HCT116 (cell line): ENCODE results near the gene MYL4. TPM values are rescaled to one million over a fixed set of nuclear protein-coding genes. Genes with fewer than 3 reads are reported as not detected.

ENCODE experiments used
- ATAC-seq: fragments of 200-7000 bp; cut with Tn5 transposase; 2 replicates; pipeline ENCODE4 v1.9.1; 2020; ENCODE audit warnings: mild to moderate bottlenecking, moderate library complexity
- BruUV-seq: library from RNA; stranded (reverse); fragments of 400-500 nt; replicated peaks from 2 replicates; lab custom pipeline; 2021; lab: Mats Ljungman, UMichigan
- CTCF ChIA-PET: fragments of 300-600 bp; sonication (Branson Sonifier 250); formaldehyde crosslinking; loops from one replicate; lab custom pipeline; 2021; ENCODE audit warnings: antibody characterized with exemption; lab: Charles Lee
- POLR2A ChIA-PET: fragments of 300-600, 350-600 bp; sonication (Branson Sonifier 250); formaldehyde crosslinking; loops from one replicate; lab custom pipeline; 2021; ENCODE audit warnings: antibody characterized with exemption; lab: Charles Lee
- RAD21 ChIA-PET, 2 experiments: fragments of 300-600 bp; sonication (Branson Sonifier 250); formaldehyde crosslinking; loops; one replicate each; lab custom pipeline; 2023; ENCODE audit warnings: low total read pairs in 2 of 2; ENCODE audit not compliant: uncharacterized antibody in 2 of 2, unreplicated experiment in 2 of 2, low non-redundant PET in 1 of 2; lab: Charles Lee
- DNase-seq: peaks from one replicate; pipeline ENCODE4 v3.0.0-alpha.2; 2010; ENCODE audit warnings: low read depth, low spot score
- H2AFZ ChIP-seq: fragments of 200-600 bp; shearing (Covaris generic), sonication (generic); 2 replicates; pipeline ENCODE4 v1.6.1; 2017; ENCODE audit warnings: low read depth, mixed run types, mixed read lengths, antibody characterized with exemption, low read length; ENCODE audit not compliant: poor library complexity, severe bottlenecking
- H3K27ac ChIP-seq: 2 replicates; pipeline ENCODE4 v1.5.1; 2012; ENCODE audit warnings: low read depth, low read length
- H3K27me3 ChIP-seq: fragments of 200-600 bp; sonication (generic); 2 replicates; pipeline ENCODE4 v1.6.1; 2016; ENCODE audit warnings: mixed run types, low read length, mixed read lengths; ENCODE audit not compliant: insufficient read depth
- H3K36me3 ChIP-seq, 2 experiments: fragments of 200-500 bp in 1 of 2; fragments of 200-600 bp in 1 of 2; sonication (Bioruptor generic) in 1 of 2; sonication (generic) in 1 of 2; 2 replicates each; pipeline versions ENCODE4 v1.5.1 to v1.6.1; 2014 to 2016; ENCODE audit warnings: low read length in 2 of 2, inconsistent platforms in 1 of 2, mixed read lengths in 1 of 2, mixed run types in 1 of 2; ENCODE audit not compliant: insufficient read depth in 2 of 2, control insufficient read depth in 1 of 2
- H3K4me1 ChIP-seq, 2 experiments: fragments of 200-600 bp in 1 of 2; sonication (generic) in 1 of 2; 2 replicates each; pipeline versions ENCODE4 v1.5.1 to v1.6.1; 2012 to 2017; ENCODE audit warnings: low read length in 2 of 2, inconsistent platforms in 1 of 2, mild to moderate bottlenecking in 1 of 2, mixed read lengths in 1 of 2, mixed run types in 1 of 2, moderate library complexity in 1 of 2; ENCODE audit not compliant: insufficient read depth in 2 of 2, control insufficient read depth in 1 of 2
- H3K4me2 ChIP-seq: fragments of 200-600 bp; sonication (generic); 2 replicates; pipeline ENCODE4 v1.6.1; 2017; ENCODE audit warnings: mixed run types, low read length, mixed read lengths
- H3K4me3 ChIP-seq, 2 experiments: fragments of 200-600 bp in 1 of 2; sonication (generic) in 1 of 2; replicated peaks in 1 of 2; 2 replicates each; pipeline ENCODE4 v1.5.1; 2011 to 2016; ENCODE audit warnings: low read length in 2 of 2, control low read depth in 1 of 2, low read depth in 1 of 2, mild to moderate bottlenecking in 1 of 2, mixed read lengths in 1 of 2, mixed run types in 1 of 2
- H3K79me2 ChIP-seq: fragments of 200-600 bp; sonication (generic); 2 replicates; pipeline ENCODE4 v1.6.1; 2017; ENCODE audit warnings: mild to moderate bottlenecking, mixed run types, low read length, moderate library complexity, mixed read lengths; ENCODE audit not compliant: insufficient read depth
- H3K9ac ChIP-seq: fragments of 200-600 bp; sonication (generic); 2 replicates; pipeline ENCODE4 v1.6.1; 2016; ENCODE audit warnings: low read length, mixed read lengths
- H3K9me2 ChIP-seq: fragments of 200-600 bp; sonication (generic), shearing (Covaris generic); 2 replicates; pipeline ENCODE4 v1.6.1; 2017; ENCODE audit warnings: mixed run types, mild to moderate bottlenecking, moderate library complexity; ENCODE audit not compliant: insufficient read depth
- H3K9me3 ChIP-seq, 2 experiments: fragments of 200-500 bp in 1 of 2; fragments of 200-600 bp in 1 of 2; sonication (Bioruptor generic) in 1 of 2; sonication (generic) in 1 of 2; 2 replicates each; pipeline ENCODE4 v1.6.1; 2014 to 2017; ENCODE audit warnings: low read length in 2 of 2, mixed read lengths in 2 of 2, inconsistent platforms in 1 of 2, low read depth in 1 of 2, mild to moderate bottlenecking in 1 of 2, mixed run types in 1 of 2, moderate library complexity in 1 of 2; ENCODE audit not compliant: control insufficient read depth in 1 of 2, insufficient read depth in 1 of 2
- H4K20me1 ChIP-seq: fragments of 200-600 bp; sonication (generic), shearing (Covaris generic); 2 replicates; pipeline ENCODE4 v1.6.1; 2017; ENCODE audit warnings: mixed run types, mild to moderate bottlenecking, moderate library complexity; ENCODE audit not compliant: insufficient read depth
- ATF3 ChIP-seq: IDR thresholded peaks from 2 replicates; pipeline ENCODE4 v1.6.1; 2012
- CTCF ChIP-seq, 3 experiments: fragments of 200-600 bp in 1 of 3; sonication (generic) in 1 of 3; IDR thresholded peaks in 2 of 3; conservative IDR thresholded peaks in 1 of 3; 2 replicates each; pipeline ENCODE4 v1.5.1; 2012 to 2017; ENCODE audit warnings: low read depth in 2 of 3, low read length in 2 of 3, antibody characterized with exemption in 1 of 3, borderline replicate concordance in 1 of 3, control low read depth in 1 of 3, mild to moderate bottlenecking in 1 of 3, mixed read lengths in 1 of 3, mixed run types in 1 of 3, moderate library complexity in 1 of 3; ENCODE audit not compliant: insufficient read depth in 1 of 3
- ELF1 ChIP-seq: IDR thresholded peaks from 2 replicates; pipeline ENCODE4 v1.6.1; 2012; ENCODE audit warnings: low read depth, borderline replicate concordance
- EZH2 ChIP-seq: fragments of 200-600 bp; sonication (generic); IDR thresholded peaks from 2 replicates; pipeline ENCODE4 v1.6.1; 2017; ENCODE audit warnings: antibody characterized with exemption, mixed run types
- EZH2phosphoT487 ChIP-seq: fragments of 200-600 bp; IDR thresholded peaks from 2 replicates; pipeline ENCODE4 v1.6.1; 2018; ENCODE audit warnings: antibody characterized with exemption, borderline replicate concordance
- JUND ChIP-seq: IDR thresholded peaks from 2 replicates; pipeline ENCODE4 v1.6.1; 2012
- MAX ChIP-seq: IDR thresholded peaks from 2 replicates; pipeline ENCODE4 v1.6.1; 2012
- POLR2AphosphoS5 ChIP-seq: IDR thresholded peaks from 2 replicates; pipeline ENCODE4 v1.6.1; 2011; ENCODE audit warnings: mild to moderate bottlenecking, low read depth, low read length, moderate library complexity
- RAD21 ChIP-seq: IDR thresholded peaks from 2 replicates; pipeline ENCODE4 v1.6.1; 2012; ENCODE audit warnings: low read depth, mild to moderate bottlenecking
- SIN3A ChIP-seq: IDR thresholded peaks from 2 replicates; pipeline ENCODE4 v1.6.1; 2012; ENCODE audit warnings: low read depth
- SRF ChIP-seq: IDR thresholded peaks from 2 replicates; pipeline ENCODE4 v1.6.1; 2012; ENCODE audit warnings: low read depth
- TCF7L2 ChIP-seq: IDR thresholded peaks from 2 replicates; pipeline ENCODE4 v1.7.0; 2011; ENCODE audit warnings: borderline replicate concordance, inconsistent platforms; ENCODE audit not compliant: insufficient read depth, insufficient read length; ENCODE audit errors: extremely low read depth
- YY1 ChIP-seq: IDR thresholded peaks from 2 replicates; pipeline ENCODE4 v1.6.1; 2011; ENCODE audit warnings: low read length, low read depth, moderate library complexity, mild to moderate bottlenecking; ENCODE audit not compliant: insufficient replicate concordance; ENCODE audit errors: extremely low read depth
- ZBTB33 ChIP-seq: IDR thresholded peaks from 2 replicates; pipeline ENCODE4 v1.6.1; 2011; ENCODE audit warnings: mild to moderate bottlenecking, low read length, moderate library complexity; ENCODE audit not compliant: insufficient replicate concordance; ENCODE audit errors: extremely low read depth
- ZFX ChIP-seq: fragments of 450-650 bp; IDR thresholded peaks from 2 replicates; pipeline ENCODE4 v1.6.1; 2017
- ZNF274 ChIP-seq: fragments of 200-500 bp; sonication (Bioruptor generic); IDR thresholded peaks from 2 replicates; pipeline ENCODE4 v1.6.1; 2014; ENCODE audit warnings: mild to moderate bottlenecking, low read depth, low read length, inconsistent platforms
- intact Hi-C: fragments of 100-400 bp; cut with micrococcal nuclease; formaldehyde crosslinking; loops from 2 replicates; pipeline ENCODE4 v1.10.0; 2022
- total RNA-seq: library from RNA; stranded (reverse); gene quantifications from one replicate; pipeline ENCODE4 v1.2.1, GENCODE V29; 2021; ENCODE audit not compliant: unreplicated experiment

MYL4 gene
- total RNA-seq, 1 experiment from 2014 or later, result 0.32 TPM

GRCh38 chr17:47210779-47211178 lies 1.6 kb downstream of the MYL4 start:
- no TSS peak for BruUV-seq
- Histone ChIP-seq H4K20me1 (no peaks in the 10 kb centered on the region), H3K27ac (no peak overlapping the region), H3K4me1 (peaks cover 4% of the 10 kb centered on the region in 2 experiments), H3K9me2 (no peaks in the 10 kb centered on the region), H3K27me3 (no peaks in the 10 kb centered on the region), H3K9ac (no peak overlapping the region), H2AFZ (no peak overlapping the region), H3K9me3 (no peaks in the 10 kb centered on the region), H3K79me2 (no peaks in the 10 kb centered on the region), H3K36me3 (no peaks in the 10 kb centered on the region), H3K4me2 (no peak overlapping the region), H3K4me3 (no peak overlapping the region)
- ChIA-PET RAD21 (no interaction called here), POLR2A (no interaction called here), CTCF (no interaction called here)
- no peak for DNase-seq
- intact Hi-C loops, result no loop called here
- ATAC-seq, result no peak
- no peak for TF ChIP-seq ELF1
- no peak for TF ChIP-seq SIN3A
- TF ChIP-seq JUND, result no peak
- TF ChIP-seq ZNF274, result no peak
- TF ChIP-seq TCF7L2, result no peak
- TF ChIP-seq ZFX, result no peak
- no peak for TF ChIP-seq EZH2phosphoT487
- TF ChIP-seq ZBTB33, result no peak
- no peak for TF ChIP-seq CTCF (IDR thresholded peaks at IDR 0.05 in 2 of 3, conservative IDR thresholded peaks at IDR 0.05 in 1 of 3; ENCODE audit: borderline replicate concordance in 1 of 3, insufficient read depth in 1 of 3, low read depth in 2 of 3, low read length in 2 of 3)
- no peak for TF ChIP-seq POLR2AphosphoS5
- no peak for TF ChIP-seq MAX
- no peak for TF ChIP-seq RAD21
- TF ChIP-seq SRF, result no peak
- TF ChIP-seq EZH2, result no peak
- TF ChIP-seq ATF3, result no peak
- TF ChIP-seq YY1, result no peak
